H1 (cell line): ENCODE data around the gene RBAK. TPM values are rescaled to one million over a fixed set of nuclear protein-coding genes. Genes with fewer than 3 reads are reported as not detected.
"Not testable (repeated sequence)": the region's sequence is repeated elsewhere in the genome, so short reads cannot be mapped to it uniquely, and the experiment has no call there.

ENCODE experiments used
- CTCF ChIA-PET: fragments of 300-600 bp; sonication (Branson Sonifier 250); formaldehyde crosslinking; loops from one replicate; lab custom pipeline; 2021; ENCODE audit not compliant: partially characterized antibody; lab: Charles Lee
- POLR2A ChIA-PET: fragments of 300-600 bp; sonication (Branson Sonifier 250); formaldehyde crosslinking; loops from one replicate; lab custom pipeline; 2021; ENCODE audit warnings: inconsistent platforms; ENCODE audit not compliant: partially characterized antibody; lab: Charles Lee
- DNase-seq, 2 experiments: peaks; one replicate each; pipeline versions ENCODE4 v3.0.0 to v3.0.0-alpha.2; 2010 to 2022; ENCODE audit warnings: low spot score in 2 of 2, low read depth in 1 of 2, mixed read lengths in 1 of 2
- FAIRE-seq: peaks from 2 replicates; lab custom pipeline; 2011; peaks lifted over from hg19 to GRCh38; lab: Jason Lieb, UNC
- H2AFZ ChIP-seq: 2 replicates; pipeline ENCODE4 v1.8.1; 2012; ENCODE audit warnings: low read length, inconsistent platforms
- H2AK5ac ChIP-seq: 2 replicates; pipeline ENCODE4 v1.6.1; 2013; ENCODE audit warnings: low read depth, low read length
- H2BK120ac ChIP-seq: replicated peaks from 2 replicates; pipeline ENCODE3; 2013; ENCODE audit warnings: low read depth, low read length, inconsistent platforms
- H2BK12ac ChIP-seq: 2 replicates; pipeline ENCODE4 v1.6.1; 2013; ENCODE audit warnings: low read depth, low read length
- H2BK15ac ChIP-seq: 2 replicates; pipeline ENCODE4 v1.6.1; 2013; ENCODE audit warnings: low read length
- H2BK20ac ChIP-seq: 2 replicates; pipeline ENCODE4 v1.6.1; 2013; ENCODE audit warnings: low read length
- H2BK5ac ChIP-seq: 2 replicates; pipeline ENCODE4 v1.6.1; 2013; ENCODE audit warnings: low read depth, low read length
- H3K14ac ChIP-seq: 2 replicates; pipeline ENCODE4 v1.6.1; 2013; ENCODE audit warnings: inconsistent platforms; ENCODE audit not compliant: insufficient read length
- H3K18ac ChIP-seq: 2 replicates; pipeline ENCODE4 v1.6.1; 2013; ENCODE audit warnings: low read length; ENCODE audit errors: extremely low read depth
- H3K23ac ChIP-seq: 2 replicates; pipeline ENCODE4 v1.6.1; 2013; ENCODE audit warnings: inconsistent platforms; ENCODE audit not compliant: insufficient read length
- H3K23me2 ChIP-seq: 2 replicates; pipeline ENCODE4 v1.6.1; 2013; ENCODE audit warnings: low read depth, low read length
- H3K27ac ChIP-seq: 2 replicates; pipeline ENCODE4 v1.6.1; 2011; ENCODE audit warnings: low read depth, low read length, inconsistent platforms
- H3K27me3 ChIP-seq, 4 experiments: replicated peaks in 1 of 4; 1 replicate in 1 of 4; 2 replicates in 3 of 4; pipeline versions ENCODE4 v1.6.1 to v1.8.1; 2011 to 2013; ENCODE audit warnings: low read length in 3 of 4, mild to moderate bottlenecking in 3 of 4, inconsistent platforms in 2 of 4, mixed read lengths in 2 of 4, moderate library complexity in 1 of 4; ENCODE audit not compliant: control insufficient read depth in 3 of 4, insufficient read depth in 3 of 4; ENCODE audit errors: extremely low read depth in 1 of 4
- H3K36me3 ChIP-seq, 4 experiments: 2 replicates each; pipeline versions ENCODE4 v1.6.1 to v1.8.1; 2011 to 2013; ENCODE audit warnings: mild to moderate bottlenecking in 4 of 4, low read length in 3 of 4, moderate library complexity in 2 of 4, control low read depth in 1 of 4, inconsistent platforms in 1 of 4; ENCODE audit not compliant: insufficient read depth in 4 of 4, control insufficient read depth in 2 of 4
- H3K4ac ChIP-seq: replicated peaks from 2 replicates; pipeline ENCODE3; 2013; ENCODE audit warnings: low read length, low read depth, mixed read lengths, inconsistent platforms; ENCODE audit not compliant: insufficient read length
- H3K4me1 ChIP-seq, 4 experiments: replicated peaks in 1 of 4; 1 replicate in 1 of 4; 2 replicates in 3 of 4; pipeline versions ENCODE4 v1.6.1 to v1.8.1; 2011 to 2013; ENCODE audit warnings: low read length in 3 of 4, inconsistent platforms in 2 of 4, mixed read lengths in 1 of 4; ENCODE audit not compliant: insufficient read depth in 4 of 4, control insufficient read depth in 3 of 4
- H3K4me2 ChIP-seq, 2 experiments: 2 replicates each; pipeline versions ENCODE4 v1.6.1 to v1.8.1; 2011 to 2013; ENCODE audit warnings: low read depth in 2 of 2, low read length in 2 of 2, control low read depth in 1 of 2, inconsistent platforms in 1 of 2, mild to moderate bottlenecking in 1 of 2; ENCODE audit not compliant: insufficient read depth in 1 of 2
- H3K4me3 ChIP-seq, 4 experiments: fragments of 200-600, 300-600 bp in 1 of 4; sonication (generic), shearing (Covaris generic), sonication (Bioruptor Twin) in 1 of 4; 2 replicates each; pipeline versions ENCODE4 v1.5.1 to v1.8.1; 2011 to 2016; ENCODE audit warnings: low read length in 4 of 4, low read depth in 3 of 4, control low read depth in 2 of 4, inconsistent platforms in 2 of 4, mild to moderate bottlenecking in 2 of 4, mixed read lengths in 1 of 4, moderate library complexity in 1 of 4; ENCODE audit not compliant: insufficient read depth in 2 of 4; ENCODE audit errors: extremely low read depth in 1 of 4
- H3K56ac ChIP-seq: replicated peaks from 2 replicates; pipeline ENCODE3; 2013; ENCODE audit warnings: low read depth, mild to moderate bottlenecking, mixed read lengths, low read length, inconsistent platforms; ENCODE audit not compliant: insufficient read length
- H3K79me1 ChIP-seq: 2 replicates; pipeline ENCODE4 v1.6.1; 2013; ENCODE audit warnings: low read depth, low read length, control low read depth
- H3K79me2 ChIP-seq, 2 experiments: 2 replicates each; pipeline versions ENCODE4 v1.6.1 to v1.8.1; 2012 to 2013; ENCODE audit warnings: low read length in 2 of 2, mild to moderate bottlenecking in 2 of 2, inconsistent platforms in 1 of 2; ENCODE audit not compliant: insufficient read depth in 2 of 2, control insufficient read depth in 1 of 2
- H3K9ac ChIP-seq, 4 experiments: replicated peaks in 1 of 4; 1 replicate in 1 of 4; 2 replicates in 3 of 4; pipeline versions ENCODE4 v1.6.1 to v1.8.1; 2011 to 2013; ENCODE audit warnings: low read depth in 3 of 4, low read length in 3 of 4, control low read depth in 2 of 4, mild to moderate bottlenecking in 2 of 4, moderate library complexity in 2 of 4, inconsistent platforms in 1 of 4; ENCODE audit errors: extremely low read depth in 1 of 4
- H3K9me3 ChIP-seq, 2 experiments: 2 replicates each; pipeline versions ENCODE4 v1.6.1 to v1.8.1; 2012 to 2013; ENCODE audit warnings: mild to moderate bottlenecking in 2 of 2, moderate library complexity in 2 of 2, control low read depth in 1 of 2, inconsistent platforms in 1 of 2, low read depth in 1 of 2, low read length in 1 of 2, mixed read lengths in 1 of 2; ENCODE audit not compliant: insufficient read depth in 2 of 2
- H4K20me1 ChIP-seq, 2 experiments: replicated peaks in 1 of 2; 2 replicates each; pipeline versions ENCODE3 to v1.8.1; 2011 to 2013; ENCODE audit warnings: inconsistent platforms in 2 of 2, low read length in 2 of 2, mild to moderate bottlenecking in 1 of 2; ENCODE audit not compliant: insufficient read depth in 2 of 2, control insufficient read depth in 1 of 2
- H4K5ac ChIP-seq: 2 replicates; pipeline ENCODE4 v1.6.1; 2013; ENCODE audit warnings: low read length, low read depth, mixed read lengths, inconsistent platforms; ENCODE audit not compliant: insufficient read length
- H4K8ac ChIP-seq: 2 replicates; pipeline ENCODE4 v1.8.0; 2013; ENCODE audit warnings: mild to moderate bottlenecking, moderate library complexity, low read length, inconsistent platforms; ENCODE audit not compliant: insufficient read depth; ENCODE audit errors: extremely low read depth
- H4K91ac ChIP-seq: replicated peaks from 2 replicates; pipeline ENCODE3; 2013; ENCODE audit warnings: low read length, mixed read lengths, inconsistent platforms; ENCODE audit not compliant: insufficient read length
- WGBS, 2 experiments: shearing (Covaris generic) in 1 of 2; methylation state at CpG; one replicate each; pipeline versions ENCODE4 v1.1.6 to v1.1.7; 2013 to 2015; ENCODE audit warnings: low lambda C conversion rate in 2 of 2, mixed read lengths in 2 of 2, inconsistent platforms in 1 of 2, low coverage in 1 of 2, missing lambda C conversion rate in 1 of 2; ENCODE audit not compliant: insufficient replicate concordance in 2 of 2, insufficient coverage in 1 of 2, insufficient read length in 1 of 2; ENCODE audit errors: extremely low coverage in 1 of 2, missing lambda C conversion rate in 1 of 2; 5-methylcytosine and 5-hydroxymethylcytosine counted together
- polyA plus RNA-seq, 7 experiments: library from polyadenylated mRNA; depleted of rRNA in 3 of 7; stranded (reverse) in 5 of 7; unstranded in 2 of 7; fragments of >200 nt in 5 of 7; fragments of 200-250 nt in 2 of 7; gene quantifications; 1 replicate in 5 of 7; 2 replicates in 1 of 7; 4 replicates in 1 of 7; pipeline versions ENCODE4 v1.2.1 to v1.2.3, GENCODE V29; 2011 to 2013; ENCODE audit warnings: missing spikeins in 2 of 7, mixed read lengths in 2 of 7
- total RNA-seq: library from RNA; stranded (reverse); fragmentation: NEBNext Ultra II Directional; extraction: Animal tissue kit (Norgen Biotek cat#: 25700); gene quantifications from 2 replicates; pipeline ENCODE4 v1.2.1, GENCODE V29; 2021

Gene RBAK
- total and polyA plus RNA-seq, 2 of the 8 experiments (the other 6 are each of a cell fraction or from before 2014, with no cell fraction given), result 1.9 to 18.2 TPM

- H3K79me1 ChIP-seq, H3K27me3 ChIP-seq, H3K4me2 ChIP-seq, H3K18ac ChIP-seq, H2BK12ac ChIP-seq, DNase-seq, H3K4me3 ChIP-seq, H4K91ac ChIP-seq, H4K8ac ChIP-seq, H2AFZ ChIP-seq, H2AK5ac ChIP-seq, H4K5ac ChIP-seq, H4K20me1 ChIP-seq, H2BK15ac ChIP-seq, H3K56ac ChIP-seq, H2BK120ac ChIP-seq, H3K23me2 ChIP-seq, H3K23ac ChIP-seq, H2BK20ac ChIP-seq, H3K4ac ChIP-seq, H3K4me1 ChIP-seq, H3K27ac ChIP-seq, H2BK5ac ChIP-seq, H3K14ac ChIP-seq, FAIRE-seq, H3K9ac ChIP-seq: not testable (repeated sequence)
- Histone ChIP-seq H3K36me3 (peaks cover 2 to 29% (median 17%) of the 10 kb centered on the region in 4 experiments; a peak in 7 of 8 replicates), H3K9me3 (peaks cover 11 to 15% of the 10 kb centered on the region in 2 experiments; a peak in 3 of 4 replicates), H3K79me2 (peaks cover 0 to 14% of the 10 kb centered on the region in 2 experiments; a peak in 1 of 4 replicates)
- ChIA-PET POLR2A (interaction anchor here (0.6 kb wide), 1 partner anchor 233 kb away, joined by 3 read pairs; no protein-coding TSS in a partner anchor), CTCF (interaction anchor here (1.1 to 1.4 kb wide), 2 partner anchors 38 to 163 kb away, joined by 3 to 4 read pairs; partner anchors contain the start of gene RADIL)
- WGBS, 2 experiments, result 100% methylated on average over 2 of the region's 2 CpGs; no CpG with 5 or more reads in 1 of the 2 experiments
Measured at GRCh38 chr7:5047127-5047526, 1.5 kb downstream of the RBAK start.
